Esophagus squamous epithelium (tissue), 5 donors: ENCODE measurements around the gene WTAP. TPM values are rescaled to one million over a fixed set of nuclear protein-coding genes. Genes with fewer than 3 reads are reported as not detected.

Source experiments
- DNase-seq: peaks from one replicate; lab custom pipeline; 2025; lab: John Stamatoyannopoulos, UW
- H3K27ac ChIP-seq, 4 donors: fragments of 200-600 bp; sonication (generic); one replicate each; pipeline ENCODE4 v1.5.1; 2016 to 2019; ENCODE audit warnings: mild to moderate bottlenecking in 1 of 4
- H3K27me3 ChIP-seq, 4 donors: fragments of 200-600 bp; sonication (generic); 1 replicate in 3 of 4; 2 replicates in 1 of 4; pipeline versions ENCODE4 v1.5.1 to v1.6.0; 2017 to 2021; ENCODE audit warnings: antibody characterized with exemption in 1 of 4
- H3K36me3 ChIP-seq, 3 donors: fragments of 200-600 bp; sonication (generic); one replicate each; pipeline ENCODE4 v1.5.1; 2016 to 2019
- H3K4me1 ChIP-seq, 3 donors: fragments of 200-600 bp; sonication (generic); one replicate each; pipeline ENCODE4 v1.5.1; 2017 to 2019
- H3K4me3 ChIP-seq, 4 donors: fragments of 200-600 bp; sonication (generic); 1 replicate in 3 of 4; 2 replicates in 1 of 4; pipeline ENCODE4 v1.5.1; 2016 to 2019; ENCODE audit warnings: mild to moderate bottlenecking in 2 of 4, moderate library complexity in 1 of 4
- H3K9me3 ChIP-seq, 3 donors: fragments of 200-600 bp; sonication (generic); one replicate each; pipeline ENCODE4 v1.5.1; 2016 to 2019
- CTCF ChIP-seq, 6 experiments: fragments of 450-650 bp in 4 of 6; fragments of 200-600 bp in 2 of 6; sonication (generic) in 2 of 6; IDR thresholded peaks; one replicate each; pipeline ENCODE4 v1.5.1; 2016 to 2019; ENCODE audit warnings: antibody characterized with exemption in 6 of 6, mild to moderate bottlenecking in 4 of 6, moderate library complexity in 4 of 6
- POLR2A ChIP-seq, 4 donors: fragments of 450-650 bp; IDR thresholded peaks; one replicate each; pipeline ENCODE4 v1.6.1; 2017; ENCODE audit warnings: antibody characterized with exemption in 4 of 4, mild to moderate bottlenecking in 4 of 4, moderate library complexity in 3 of 4
- WGBS, 2 donors: methylation state at CpG; one replicate each; pipeline ENCODE4 v1.1.5; 2018; 5-methylcytosine and 5-hydroxymethylcytosine counted together
- intact Hi-C: fragments of 100-400 bp; cut with DNase I; formaldehyde crosslinking; loops from one replicate; pipeline ENCODE4 v1.15.0; 2022
- total RNA-seq, 4 donors: library from RNA; depleted of rRNA; stranded (reverse); fragments of >200 nt; gene quantifications; one replicate each; pipeline ENCODE4 v1.1.0, GENCODE V29; 2016
- donor health status: DM: yes; HTN: yes; CAD: no.

WTAP gene
- total RNA-seq, result 100 to 1,000 TPM in 1 of 4 donors, 10 to 100 TPM in 3; 45.0 to 105 (median 82.6) TPM

GRCh38 chr6:159726918-159727716, at the start of gene WTAP:
TSS of gene WTAP (plus strand) at chr6:159727506. CDS start at chr6:159736266, 8,760 bp downstream.
- peaks cover 0 to 6% (median 6%) of the 10 kb centered on the region in 3 donors for H3K36me3 ChIP-seq
- H3K27ac ChIP-seq, result peak within 1 kb of the TSS; percentile 98 to 100 (median 100)
- peak in 1 of 6 experiments; percentile 14 for TF ChIP-seq CTCF (IDR thresholded peaks at IDR 0.05)
- peak in 3 of 4 donors; percentile 50 to 84 (median 82) for TF ChIP-seq POLR2A (IDR thresholded peaks at IDR 0.05)
- 0% methylated on average over 3 to 4 of the region's 93 CpGs for WGBS, 2 donors
- no peaks in the 10 kb centered on the region for H3K9me3 ChIP-seq
- peak; percentile 89 for DNase-seq
- peak within 1 kb of the TSS; percentile 76 to 97 (median 86) for H3K4me3 ChIP-seq
- no peaks in the 10 kb centered on the region for H3K27me3 ChIP-seq
- intact Hi-C loops, result loop anchor here (5.0 kb wide), 1 partner anchor 60 kb away; the partner anchor contains the start of gene TCP1
- peaks cover 12 to 73% (median 31%) of the 10 kb centered on the region in 3 donors for H3K4me1 ChIP-seq

GRCh38 chr6:159677506-159678165, 49.7 kb upstream of the WTAP start:
- intact Hi-C loops, result no loop called here
- no peak for DNase-seq
- Histone ChIP-seq H3K27ac (no peak overlapping the region), H3K27me3 (no peaks in the 10 kb centered on the region), H3K4me3 (no peak overlapping the region), H3K4me1 (peaks cover 0 to 49% (median 11%) of the 10 kb centered on the region in 3 donors), H3K9me3 (no peaks in the 10 kb centered on the region), H3K36me3 (peaks cover 0 to 47% (median 14%) of the 10 kb centered on the region in 3 donors)
- TF ChIP-seq CTCF (IDR thresholded peaks at IDR 0.05) (no peak), POLR2A (IDR thresholded peaks at IDR 0.05) (no peak)
- WGBS, 2 donors, result 92 to 94% methylated on average over 5 of the region's 5 CpGs

GRCh38 chr6:159678574-159678973, 48.7 kb upstream of the WTAP start:
- no peak overlapping the region for H3K4me3 ChIP-seq
- WGBS, 2 donors, result 96% methylated on average over 3 of the region's 3 CpGs
- TF ChIP-seq CTCF (IDR thresholded peaks at IDR 0.05) (no peak), POLR2A (IDR thresholded peaks at IDR 0.05) (no peak)
- no peak for DNase-seq
- H3K9me3 ChIP-seq, result no peaks in the 10 kb centered on the region
- no peaks in the 10 kb centered on the region for H3K27me3 ChIP-seq
- peaks cover 0 to 58% (median 19%) of the 10 kb centered on the region in 3 donors for H3K4me1 ChIP-seq
- peak overlapping the region in 3 of 4 donors; percentile 22 to 76 (median 63) for H3K27ac ChIP-seq
- intact Hi-C loops, result no loop called here
- H3K36me3 ChIP-seq, result peaks cover 0 to 56% (median 14%) of the 10 kb centered on the region in 3 donors

GRCh38 chr6:159679091-159680077, 47.9 kb upstream of the WTAP start:
- Histone ChIP-seq H3K9me3 (no peaks in the 10 kb centered on the region), H3K4me3 (no peak overlapping the region), H3K27ac (peak overlapping the region; percentile 24 to 76 (median 59)), H3K27me3 (no peaks in the 10 kb centered on the region), H3K36me3 (peaks cover 0 to 65% (median 14%) of the 10 kb centered on the region in 3 donors), H3K4me1 (peaks cover 0 to 58% (median 21%) of the 10 kb centered on the region in 3 donors)
- WGBS, 2 donors, result 31 to 34% methylated on average over 5 of the region's 5 CpGs
- intact Hi-C loops, result no loop called here
- DNase-seq, result no peak
- TF ChIP-seq POLR2A (IDR thresholded peaks at IDR 0.05), result no peak
- no peak for TF ChIP-seq CTCF (IDR thresholded peaks at IDR 0.05)
